ENCODE data around the gene IGFBPL1. TPM values are rescaled to one million over a fixed set of nuclear protein-coding genes. Genes with fewer than 3 reads are reported as not detected.
"Not testable (repeated sequence)": the region's sequence is repeated elsewhere in the genome, so short reads cannot be mapped to it uniquely, and the experiment has no call there.

IGFBPL1 gene
- total RNA-seq, 4 donors from 2014 or later, result not detected

GRCh38 chr9:38380230-38380871 is 43.9 kb downstream of the IGFBPL1 start:
- Histone ChIP-seq H3K4me1 (peaks cover 0 to 7% (median 0%) of the 10 kb centered on the region in 3 donors), H3K9me3 (peaks cover 0 to 8% (median 0%) of the 10 kb centered on the region in 3 donors), H3K4me3 (no peak overlapping the region), H3K36me3 (no peaks in the 10 kb centered on the region), H3K27me3 (no peaks in the 10 kb centered on the region), H3K27ac (peak overlapping the region in 2 of 4 donors; percentile 2 to 38)
- no peak for DNase-seq
- WGBS, 2 donors, result 78% methylated on average over 4 to 5 of the region's 6 CpGs
- intact Hi-C loops (cut with DNase I), result no loop called here
- TF ChIP-seq CTCF (IDR thresholded peaks at IDR 0.05) (no peak), POLR2A (IDR thresholded peaks at IDR 0.05) (no peak)

GRCh38 chr9:38377336-38378083 is 46.7 kb downstream of the IGFBPL1 start:
- H3K36me3 ChIP-seq; DNase-seq; H3K9me3 ChIP-seq; intact Hi-C loops (cut with DNase I); H3K27me3 ChIP-seq; H3K4me3 ChIP-seq; H3K4me1 ChIP-seq: not testable (repeated sequence)
- peak overlapping the region in 3 of 4 donors; percentile 61 to 82 (median 62) for H3K27ac ChIP-seq
- WGBS, 2 donors, result no CpG with 5 or more reads among the region's 42 CpGs

GRCh38 chr9:38376021-38376670 is 48.1 kb downstream of the IGFBPL1 start:
- no peaks in the 10 kb centered on the region for H3K9me3 ChIP-seq
- WGBS, 2 donors, result 60 to 62% methylated on average over 5 to 6 of the region's 9 CpGs
- H3K27ac ChIP-seq, result peak overlapping the region in 3 of 4 donors; percentile 61 to 73 (median 62)
- H3K4me3 ChIP-seq, result no peak overlapping the region
- no peak for DNase-seq
- H3K36me3 ChIP-seq, result no peaks in the 10 kb centered on the region
- peaks cover 0 to 7% (median 0%) of the 10 kb centered on the region in 4 donors for H3K27me3 ChIP-seq
- H3K4me1 ChIP-seq, result peaks cover 0 to 7% (median 0%) of the 10 kb centered on the region in 3 donors
- TF ChIP-seq CTCF (IDR thresholded peaks at IDR 0.05) (no peak), POLR2A (IDR thresholded peaks at IDR 0.05) (no peak)
- intact Hi-C loops (cut with DNase I), result no loop called here

- peaks cover 0 to 7% (median 0%) of the 10 kb centered on the region in 4 donors for H3K27me3 ChIP-seq
- intact Hi-C loops (cut with DNase I), result no loop called here
- no peaks in the 10 kb centered on the region for H3K36me3 ChIP-seq
- WGBS, 2 donors, result 63 to 82% methylated on average over 8 to 10 of the region's 10 CpGs
- H3K9me3 ChIP-seq, result no peaks in the 10 kb centered on the region
- TF ChIP-seq POLR2A (IDR thresholded peaks at IDR 0.05), result no peak
- no peak for TF ChIP-seq CTCF (IDR thresholded peaks at IDR 0.05)
- H3K4me3 ChIP-seq, result no peak overlapping the region
- no peak for DNase-seq
- H3K4me1 ChIP-seq, result peaks cover 0 to 7% (median 0%) of the 10 kb centered on the region in 3 donors
- peak overlapping the region in 3 of 4 donors; percentile 37 to 62 (median 61) for H3K27ac ChIP-seq
Measured at GRCh38 chr9:38375572-38375963, 48.7 kb downstream of the IGFBPL1 start.

- no peak for DNase-seq
- Histone ChIP-seq H3K4me1 (peaks cover 0 to 7% (median 0%) of the 10 kb centered on the region in 3 donors), H3K4me3 (no peak overlapping the region), H3K27me3 (peaks cover 0 to 11% (median 0%) of the 10 kb centered on the region in 4 donors), H3K36me3 (no peaks in the 10 kb centered on the region), H3K9me3 (no peaks in the 10 kb centered on the region), H3K27ac (peak overlapping the region in 2 of 4 donors; percentile 25 to 37)
- intact Hi-C loops (cut with DNase I), result no loop called here
- 46 to 59% methylated on average over 2 to 5 of the region's 5 CpGs for WGBS, 2 donors
- TF ChIP-seq CTCF (IDR thresholded peaks at IDR 0.05), result no peak
- no peak for TF ChIP-seq POLR2A (IDR thresholded peaks at IDR 0.05)
Measured at GRCh38 chr9:38374847-38375571, 49.2 kb downstream of the IGFBPL1 start.
